Lower lobe of right lung (tissue), 2 donors: ENCODE measurements around the gene EPHB3. TPM values are rescaled to one million over a fixed set of nuclear protein-coding genes. Genes with fewer than 3 reads are reported as not detected.

Source experiments
- ATAC-seq, 2 donors: fragments of 200-7000 bp; cut with Tn5 transposase; one replicate each; pipeline ENCODE4 v1.9.1; 2020 to 2022; ENCODE audit warnings: mild to moderate bottlenecking in 2 of 2, moderate library complexity in 2 of 2
- DNase-seq: peaks from one replicate; pipeline ENCODE4 v3.0.0-alpha.2; 2020
- H3K27ac ChIP-seq: fragments of 200-600 bp; one replicate; pipeline ENCODE4 v1.8.0; 2022
- H3K27me3 ChIP-seq: fragments of 200-600 bp; one replicate; pipeline ENCODE4 v1.8.0; 2022; ENCODE audit warnings: low read depth
- H3K36me3 ChIP-seq: fragments of 200-600 bp; one replicate; pipeline ENCODE4 v1.8.0; 2022; ENCODE audit warnings: mild to moderate bottlenecking
- H3K4me1 ChIP-seq: fragments of 200-600 bp; one replicate; pipeline ENCODE4 v1.8.0; 2022
- H3K4me3 ChIP-seq: fragments of 200-600 bp; one replicate; pipeline ENCODE4 v1.8.0; 2022; ENCODE audit warnings: mild to moderate bottlenecking
- H3K9me3 ChIP-seq: fragments of 200-600 bp; one replicate; pipeline ENCODE4 v1.8.0; 2022
- CTCF ChIP-seq: fragments of 200-600 bp; IDR thresholded peaks from one replicate; pipeline ENCODE4 v1.8.0; 2022; ENCODE audit warnings: antibody characterized with exemption, mild to moderate bottlenecking
- intact Hi-C: fragments of 100-400 bp; cut with DNase I; formaldehyde crosslinking; loops from one replicate; pipeline ENCODE4 v1.11.0; 2022
- total RNA-seq: library from RNA; stranded (reverse); fragmentation: NEBNext Ultra II Directional; extraction: Animal tissue kit (Norgen Biotek cat#: 25700); gene quantifications from one replicate; pipeline ENCODE4 v1.2.1, GENCODE V29; 2021
- donor health status: DM: no; HTN: yes; CAD: no; lungs with severe emphysema.

EPHB3 gene
- total RNA-seq, 1 donor from 2014 or later = 4.9 TPM

- DNase-seq (no peak), ATAC-seq (peak; percentile 33 to 59)
- Histone ChIP-seq H3K4me1 (peaks cover 31% of the 10 kb centered on the region), H3K4me3 (peak overlapping the region; percentile 53), H3K27ac (no peak overlapping the region), H3K27me3 (peaks cover 42% of the 10 kb centered on the region), H3K36me3 (no peaks in the 10 kb centered on the region), H3K9me3 (no peaks in the 10 kb centered on the region)
- TF ChIP-seq CTCF = no peak
- intact Hi-C loops = no loop called here
Observed at GRCh38 chr3:184604039-184604601, 42.5 kb downstream of the EPHB3 start.

- intact Hi-C loops = no loop called here
- Histone ChIP-seq H3K27ac (no peak overlapping the region), H3K4me3 (peak overlapping the region; percentile 53), H3K9me3 (no peaks in the 10 kb centered on the region), H3K36me3 (no peaks in the 10 kb centered on the region), H3K4me1 (peaks cover 31% of the 10 kb centered on the region), H3K27me3 (peaks cover 42% of the 10 kb centered on the region)
- TF ChIP-seq CTCF = no peak
- ATAC-seq (peak; percentile 7 to 44), DNase-seq (no peak)
Observed at GRCh38 chr3:184604615-184605290, 43.2 kb downstream of the EPHB3 start.

GRCh38 chr3:184608209-184608608 is 46.6 kb downstream of the EPHB3 start:
- no peak for TF ChIP-seq CTCF
- no peak for DNase-seq
- H3K4me1 ChIP-seq = peaks cover 17% of the 10 kb centered on the region
- no peak overlapping the region for H3K27ac ChIP-seq
- no peaks in the 10 kb centered on the region for H3K36me3 ChIP-seq
- intact Hi-C loops = no loop called here
- no peak for ATAC-seq
- peaks cover 17% of the 10 kb centered on the region for H3K27me3 ChIP-seq
- no peak overlapping the region for H3K4me3 ChIP-seq
- no peaks in the 10 kb centered on the region for H3K9me3 ChIP-seq

- no peaks in the 10 kb centered on the region for H3K36me3 ChIP-seq
- DNase-seq (no peak), ATAC-seq (no peak)
- no peak for TF ChIP-seq CTCF
- no peak overlapping the region for H3K27ac ChIP-seq
- intact Hi-C loops = no loop called here
- no peaks in the 10 kb centered on the region for H3K9me3 ChIP-seq
- peaks cover 3% of the 10 kb centered on the region for H3K27me3 ChIP-seq
- H3K4me3 ChIP-seq = no peak overlapping the region
- peaks cover 4% of the 10 kb centered on the region for H3K4me1 ChIP-seq
Observed at GRCh38 chr3:184609476-184610244, 48.1 kb downstream of the EPHB3 start.

- no peak overlapping the region for H3K4me3 ChIP-seq
- TF ChIP-seq CTCF = no peak
- DNase-seq (no peak), ATAC-seq (no peak)
- H3K27me3 ChIP-seq = no peaks in the 10 kb centered on the region
- no peaks in the 10 kb centered on the region for H3K9me3 ChIP-seq
- intact Hi-C loops = no loop called here
- H3K27ac ChIP-seq = no peak overlapping the region
- H3K36me3 ChIP-seq = no peaks in the 10 kb centered on the region
- H3K4me1 ChIP-seq = no peaks in the 10 kb centered on the region
Observed at GRCh38 chr3:184610245-184610871, 48.8 kb downstream of the EPHB3 start.
